ENCODE data around the gene STARD7.

The STARD7 gene

DNA sequence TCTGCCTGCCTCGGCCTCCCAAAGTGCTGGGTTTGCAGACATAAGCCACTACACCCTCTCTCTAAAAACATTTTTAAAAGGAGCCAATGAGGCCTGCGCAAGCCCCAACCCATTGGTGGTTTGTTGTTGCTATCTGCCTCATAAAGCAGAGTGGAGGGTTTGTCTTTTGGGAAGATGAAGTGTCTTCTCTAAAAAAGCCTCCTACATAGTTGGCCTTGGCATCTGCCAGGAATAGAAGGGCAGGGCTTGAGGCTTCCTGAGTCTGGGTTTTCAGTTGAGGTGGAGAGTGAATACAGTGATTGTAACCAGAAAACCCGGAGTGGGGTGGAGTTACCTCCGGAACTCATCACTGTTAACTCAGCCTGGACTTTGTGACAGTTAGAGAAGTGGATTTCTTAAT, 5.9 kb upstream of the STARD7 start:
- TF ChIP-seq EZH2phosphoT487 (IDR thresholded peaks at IDR 0.05; ENCODE audit: borderline replicate concordance): no peak
- no peak for TF ChIP-seq CTCF (conservative IDR thresholded peaks at IDR 0.05; ENCODE audit: low read length)
- Histone ChIP-seq H3K4me2 (ENCODE audit: low read depth, low read length, poor library complexity, severe bottlenecking) (no peak overlapping the region), H3K9me3 (ENCODE audit: insufficient read depth, low read depth, low read length) (no peaks in the 10 kb centered on the region), H3K36me3 (ENCODE audit: insufficient read depth, low read length) (no peaks in the 10 kb centered on the region), H3F3A (ENCODE audit: low read depth) (no peaks in the 10 kb centered on the region), H3K4me3 (ENCODE audit: low read length, poor library complexity, severe bottlenecking) (no peak overlapping the region), H3K79me2 (ENCODE audit: insufficient read depth, low read length) (peaks cover 27% of the 10 kb centered on the region), H3K9me2 (replicated peaks; ENCODE audit: low read depth, low read length) (no peaks in the 10 kb centered on the region), H3K27me3 (ENCODE audit: insufficient read depth, low read length, poor library complexity, severe bottlenecking) (no peaks in the 10 kb centered on the region), H3K4me1 (ENCODE audit: insufficient read depth, low read length, poor library complexity, severe bottlenecking) (peaks cover 8% of the 10 kb centered on the region), H3K9ac (ENCODE audit: low read depth, low read length, poor library complexity, severe bottlenecking) (no peak overlapping the region), H2AFZ (ENCODE audit: low read length) (no peak overlapping the region), H4K20me1 (ENCODE audit: insufficient read depth, low read length, poor library complexity, severe bottlenecking) (no peaks in the 10 kb centered on the region)

- Histone ChIP-seq H3K27me3 (ENCODE audit: insufficient read depth, low read length, poor library complexity, severe bottlenecking) (no peaks in the 10 kb centered on the region), H2AFZ (ENCODE audit: low read length) (no peak overlapping the region), H3K36me3 (ENCODE audit: insufficient read depth, low read length) (no peaks in the 10 kb centered on the region), H3K4me1 (ENCODE audit: insufficient read depth, low read length, poor library complexity, severe bottlenecking) (peaks cover 12% of the 10 kb centered on the region), H3K4me2 (ENCODE audit: low read depth, low read length, poor library complexity, severe bottlenecking) (no peak overlapping the region), H3K9me2 (replicated peaks; ENCODE audit: low read depth, low read length) (no peaks in the 10 kb centered on the region), H4K20me1 (ENCODE audit: insufficient read depth, low read length, poor library complexity, severe bottlenecking) (no peaks in the 10 kb centered on the region), H3F3A (ENCODE audit: low read depth) (no peaks in the 10 kb centered on the region), H3K79me2 (ENCODE audit: insufficient read depth, low read length) (peaks cover 33% of the 10 kb centered on the region), H3K9me3 (ENCODE audit: insufficient read depth, low read depth, low read length) (no peaks in the 10 kb centered on the region), H3K9ac (ENCODE audit: low read depth, low read length, poor library complexity, severe bottlenecking) (no peak overlapping the region), H3K4me3 (ENCODE audit: low read length, poor library complexity, severe bottlenecking) (no peak overlapping the region)
- TF ChIP-seq EZH2phosphoT487 (IDR thresholded peaks at IDR 0.05; ENCODE audit: borderline replicate concordance) (no peak), CTCF (conservative IDR thresholded peaks at IDR 0.05; ENCODE audit: low read length) (0 out of 2 replicates have a peak, but pooled peaks have one; percentile 29)
Observed at GRCh38 chr2:96213379-96213778, 4.8 kb upstream of the STARD7 start.

- H3K36me3 ChIP-seq (ENCODE audit: insufficient read depth, low read length): no peaks in the 10 kb centered on the region
- TF ChIP-seq EZH2phosphoT487 (IDR thresholded peaks at IDR 0.05; ENCODE audit: borderline replicate concordance) (no peak), CTCF (conservative IDR thresholded peaks at IDR 0.05; ENCODE audit: low read length) (no peak)
Observed at GRCh38 chr2:96212339-96212738, 3.7 kb upstream of the STARD7 start.

More at GRCh38 chr2:96212339-96212738, 3.7 kb upstream of the STARD7 start:
- Histone ChIP-seq H3K4me1 (ENCODE audit: insufficient read depth, low read length, poor library complexity, severe bottlenecking) (peaks cover 16% of the 10 kb centered on the region), H3F3A (ENCODE audit: low read depth) (no peaks in the 10 kb centered on the region), H3K27me3 (ENCODE audit: insufficient read depth, low read length, poor library complexity, severe bottlenecking) (no peaks in the 10 kb centered on the region), H3K79me2 (ENCODE audit: insufficient read depth, low read length) (peaks cover 40% of the 10 kb centered on the region), H4K20me1 (ENCODE audit: insufficient read depth, low read length, poor library complexity, severe bottlenecking) (peaks cover 8% of the 10 kb centered on the region), H2AFZ (ENCODE audit: low read length) (no peak overlapping the region), H3K9me2 (replicated peaks; ENCODE audit: low read depth, low read length) (no peaks in the 10 kb centered on the region), H3K9me3 (ENCODE audit: insufficient read depth, low read depth, low read length) (no peaks in the 10 kb centered on the region), H3K4me2 (ENCODE audit: low read depth, low read length, poor library complexity, severe bottlenecking) (no peak overlapping the region), H3K9ac (ENCODE audit: low read depth, low read length, poor library complexity, severe bottlenecking) (no peak overlapping the region), H3K4me3 (ENCODE audit: low read length, poor library complexity, severe bottlenecking) (no peak overlapping the region)

Data from Loucy (cell line).